ENCODE measurements around the gene KIF1A.
"Not testable (repeated sequence)": the region's sequence is repeated elsewhere in the genome, so short reads cannot be mapped to it uniquely, and the experiment has no call there.

DNA sequence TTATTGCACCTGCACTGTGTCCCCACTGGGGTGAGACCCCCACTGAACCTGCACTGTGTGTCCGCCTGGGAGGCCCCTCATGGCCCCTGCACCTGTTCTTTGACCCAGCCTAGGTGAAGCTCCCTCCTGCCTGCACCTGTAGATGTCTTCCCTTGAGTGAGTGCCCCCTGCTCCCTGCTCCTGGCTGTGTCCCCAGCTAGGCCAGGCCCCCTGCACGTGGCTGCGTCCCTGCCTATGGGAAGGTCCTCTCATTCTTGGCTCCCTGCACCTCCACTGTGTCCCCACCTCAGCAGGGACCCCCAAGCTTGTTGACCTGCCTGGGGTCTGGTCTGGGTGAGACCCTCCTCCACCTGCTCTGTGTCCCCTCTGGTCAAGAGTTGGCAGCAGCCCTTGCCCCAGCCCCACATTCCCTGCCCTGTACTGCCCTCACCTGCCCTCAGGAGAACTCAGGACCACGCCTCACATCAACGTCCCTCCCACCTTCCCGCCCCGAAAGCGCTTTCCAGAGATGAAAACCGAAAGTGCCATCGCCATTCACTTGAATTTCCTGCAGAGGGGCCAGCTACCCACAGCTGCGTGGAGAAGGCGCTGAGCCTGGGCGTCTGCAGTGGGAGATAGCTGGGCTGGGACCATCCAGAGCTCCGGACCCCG lies 136.6 kb downstream of the KIF1A start:
- not testable (repeated sequence) for TF ChIP-seq GTF2F1 (IDR thresholded peaks at IDR 0.05; ENCODE audit: borderline replicate concordance, low read depth, low read length); EP300 (IDR thresholded peaks at IDR 0.05; ENCODE audit: borderline replicate concordance in 1 of 2, low read depth in 2 of 2, low read length in 2 of 2); SIX5 (IDR thresholded peaks at IDR 0.05; ENCODE audit: low read depth, low read length)
- TF ChIP-seq, protein P1, sequence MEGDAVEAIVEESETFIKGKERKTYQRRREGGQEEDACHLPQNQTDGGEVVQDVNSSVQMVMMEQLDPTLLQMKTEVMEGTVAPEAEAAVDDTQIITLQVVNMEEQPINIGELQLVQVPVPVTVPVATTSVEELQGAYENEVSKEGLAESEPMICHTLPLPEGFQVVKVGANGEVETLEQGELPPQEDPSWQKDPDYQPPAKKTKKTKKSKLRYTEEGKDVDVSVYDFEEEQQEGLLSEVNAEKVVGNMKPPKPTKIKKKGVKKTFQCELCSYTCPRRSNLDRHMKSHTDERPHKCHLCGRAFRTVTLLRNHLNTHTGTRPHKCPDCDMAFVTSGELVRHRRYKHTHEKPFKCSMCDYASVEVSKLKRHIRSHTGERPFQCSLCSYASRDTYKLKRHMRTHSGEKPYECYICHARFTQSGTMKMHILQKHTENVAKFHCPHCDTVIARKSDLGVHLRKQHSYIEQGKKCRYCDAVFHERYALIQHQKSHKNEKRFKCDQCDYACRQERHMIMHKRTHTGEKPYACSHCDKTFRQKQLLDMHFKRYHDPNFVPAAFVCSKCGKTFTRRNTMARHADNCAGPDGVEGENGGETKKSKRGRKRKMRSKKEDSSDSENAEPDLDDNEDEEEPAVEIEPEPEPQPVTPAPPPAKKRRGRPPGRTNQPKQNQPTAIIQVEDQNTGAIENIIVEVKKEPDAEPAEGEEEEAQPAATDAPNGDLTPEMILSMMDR (IDR thresholded peaks at IDR 0.05; ENCODE audit: control extremely low read depth in 1 of 3, insufficient read depth in 1 of 3, low read depth in 1 of 3, low read length in 3 of 3): not testable (repeated sequence)
